Glomerular endothelial cell (primary cell): Measurements from ENCODE around the gene DNAH7. TPM values are rescaled to one million over a fixed set of nuclear protein-coding genes. Genes with fewer than 3 reads are reported as not detected.

Experiments used
- total RNA-seq: library from RNA; depleted of rRNA; stranded (reverse); fragments of >200 nt; gene quantifications from 2 replicates; pipeline ENCODE4 v1.2.3, GENCODE V29; 2015

Gene DNAH7
- total RNA-seq, 1 donor from 2014 or later = 0.12 TPM

Other genes starting within 250 kb of the DNAH7 start
- 4.1 and 9.2 TPM in 2 replicates for gene STK17B, start 102.7 kb upstream of the DNAH7 start, total RNA-seq